Frontal cortex (tissue), 4 donors: Measurements from ENCODE around the gene CD81. TPM values are rescaled to one million over a fixed set of nuclear protein-coding genes. Genes with fewer than 3 reads are reported as not detected.

Source experiments
- DNase-seq, 2 donors: peaks; one replicate each; pipeline ENCODE4 v3.0.0; 2012; ENCODE audit warnings: low spot score in 2 of 2
- FAIRE-seq: peaks from 2 replicates; lab custom pipeline; 2012; peaks lifted over from hg19 to GRCh38; lab: Jason Lieb, UNC
- total RNA-seq: library from RNA; depleted of rRNA; stranded (reverse); fragments of >200 nt; gene quantifications from one replicate; pipeline ENCODE4 v1.2.3, GENCODE V29; 2014
- donor health status: control.
- donor health status: control.
- donor health status: control.

CD81 gene
- total RNA-seq, 1 donor from 2014 or later = 67.7 TPM

DNA sequence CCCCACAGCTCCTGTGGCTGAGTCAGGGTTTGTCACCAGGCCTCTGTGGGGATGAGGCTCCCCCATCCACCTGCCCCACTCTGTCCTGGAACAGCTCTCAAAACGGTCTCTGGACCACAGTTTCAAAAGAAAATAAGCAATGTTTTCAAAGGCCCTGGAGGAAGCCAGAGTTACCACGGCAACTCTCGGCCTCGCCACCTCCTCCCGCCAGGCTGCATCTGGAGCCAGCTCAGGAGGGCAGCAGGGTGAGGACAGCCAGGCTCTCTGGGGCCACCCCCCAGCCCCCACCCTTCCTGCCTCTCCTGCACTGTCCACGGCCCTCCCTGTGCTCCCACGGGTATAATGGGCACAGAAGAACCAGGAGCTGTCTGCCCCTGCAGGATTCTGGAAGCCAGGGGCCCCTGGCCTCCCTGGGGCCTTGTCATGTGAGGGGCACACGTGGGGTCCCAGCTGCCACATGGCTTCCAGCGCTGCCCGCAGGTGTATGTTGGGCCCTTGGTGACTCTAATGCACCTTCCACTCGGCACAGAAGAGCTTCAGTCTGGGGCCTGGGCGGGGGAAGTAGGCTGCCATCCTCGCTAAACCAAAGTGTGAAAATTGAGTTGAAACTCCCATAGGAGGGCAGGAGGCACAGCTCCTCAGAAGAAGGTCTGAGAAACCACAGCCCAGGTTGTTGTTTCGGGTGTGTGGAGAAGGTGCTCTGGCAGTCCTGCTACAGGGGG, 10.3 kb downstream of the CD81 start:
- no peak for FAIRE-seq
- DNase-seq = peak; percentile 60 to 69

DNA sequence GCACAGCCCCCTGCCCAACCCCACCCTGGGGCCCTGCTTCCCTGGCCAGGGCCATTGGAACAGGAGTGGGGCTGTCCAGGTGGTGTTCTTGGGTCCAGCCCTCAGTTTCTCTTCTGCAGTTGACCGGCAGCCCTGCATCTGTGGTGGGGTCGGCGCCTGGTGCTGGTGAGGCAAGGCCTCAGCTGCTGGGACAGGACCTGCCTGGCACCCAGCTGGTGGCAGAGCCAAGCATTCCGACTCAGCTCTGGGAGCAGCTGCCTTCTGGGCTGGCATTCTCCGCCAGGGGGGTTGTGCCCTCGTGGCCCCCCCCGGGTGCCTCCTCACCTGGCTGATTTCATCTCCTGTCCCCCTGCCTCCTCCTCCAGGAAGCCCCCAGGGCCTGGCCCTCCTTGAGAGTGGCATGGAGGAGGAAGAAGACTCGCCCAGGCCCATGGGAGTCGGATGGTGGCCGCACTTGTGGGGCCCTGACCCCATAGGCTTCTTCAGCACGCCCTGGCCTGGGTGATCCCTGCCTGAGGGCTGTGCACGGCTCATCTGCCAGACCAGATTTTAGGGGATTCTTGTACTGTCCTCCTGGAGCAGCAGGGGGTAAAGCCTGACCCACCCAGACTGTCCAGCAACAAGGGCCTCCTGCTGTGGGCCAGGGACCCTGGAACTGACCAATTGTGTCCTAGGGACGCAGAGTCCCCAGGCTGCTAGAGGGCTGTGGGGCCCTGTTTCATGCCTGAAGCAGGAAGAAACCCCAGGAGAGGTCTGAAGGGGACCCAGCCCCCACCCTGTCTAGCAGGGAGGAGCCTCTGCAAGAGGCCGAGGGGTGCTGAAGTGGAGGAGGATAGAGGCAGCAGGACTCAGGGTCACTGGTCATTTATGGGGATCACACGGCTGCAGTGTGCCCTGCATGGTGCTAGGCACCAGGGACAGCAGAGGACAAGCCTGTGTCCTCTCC, 11.6 kb downstream of the CD81 start:
- FAIRE-seq (no peak), DNase-seq (no peak)

DNA sequence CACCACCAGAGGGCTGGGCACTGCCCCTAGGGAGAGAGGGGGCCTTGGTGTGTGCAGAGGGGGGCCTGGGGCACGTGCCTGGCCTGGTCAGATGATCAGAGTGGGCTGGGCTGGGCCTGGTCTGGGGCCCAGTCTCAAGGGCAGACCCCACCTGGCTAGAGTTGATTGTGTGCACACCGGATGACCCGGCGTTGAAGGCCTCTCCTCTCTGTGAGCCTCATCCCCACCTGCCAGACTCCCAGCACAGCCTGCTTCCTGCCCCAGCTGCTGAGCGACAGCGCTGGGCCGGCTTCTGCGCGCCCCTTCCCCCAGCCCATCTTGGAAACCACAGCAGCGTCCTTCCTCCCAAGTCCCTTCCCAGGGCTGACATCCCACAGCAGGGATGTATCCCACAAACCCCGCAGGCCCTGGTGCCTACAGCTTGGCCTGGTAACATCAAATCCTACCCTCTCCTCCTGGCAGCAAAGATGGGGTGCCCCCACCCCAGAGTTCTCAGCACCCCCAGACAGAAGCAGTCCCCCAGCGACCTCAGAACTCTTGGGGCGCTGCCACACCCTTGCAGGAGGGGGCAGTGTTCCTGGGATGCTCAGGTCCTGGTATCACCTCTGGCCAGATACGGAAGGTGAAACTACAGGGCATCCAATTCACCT, 12.4 kb downstream of the CD81 start:
- DNase-seq = no peak
- FAIRE-seq = no peak

DNA sequence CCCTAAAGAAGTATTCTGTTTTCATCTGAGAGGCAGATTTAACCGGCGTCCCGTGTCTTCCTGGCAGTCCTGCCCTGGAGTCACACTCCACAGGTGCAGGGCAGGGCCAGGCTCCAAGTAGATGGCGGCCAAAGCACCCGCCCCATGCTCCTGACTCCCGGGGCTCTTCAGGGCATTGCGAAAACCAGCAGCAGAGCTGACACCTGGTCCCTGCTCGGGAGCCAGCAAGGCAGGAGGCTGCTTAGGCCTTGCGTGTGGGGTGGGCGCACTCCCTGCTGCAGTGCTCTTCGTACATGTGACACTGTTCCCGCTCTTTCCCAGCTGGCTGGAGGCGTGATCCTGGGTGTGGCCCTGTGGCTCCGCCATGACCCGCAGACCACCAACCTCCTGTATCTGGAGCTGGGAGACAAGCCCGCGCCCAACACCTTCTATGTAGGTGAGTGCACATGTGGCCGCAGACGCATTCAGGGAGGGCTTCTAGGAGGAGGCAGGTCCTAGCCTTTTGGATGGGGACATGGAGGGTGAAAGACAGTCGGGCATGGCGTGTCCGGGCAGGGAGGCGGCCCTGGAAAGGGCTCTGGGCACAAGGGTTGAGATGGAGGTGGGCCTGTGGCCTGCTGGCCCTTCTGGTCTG, 13.1 kb downstream of the CD81 start:
- DNase-seq = no peak
- FAIRE-seq = no peak

DNA sequence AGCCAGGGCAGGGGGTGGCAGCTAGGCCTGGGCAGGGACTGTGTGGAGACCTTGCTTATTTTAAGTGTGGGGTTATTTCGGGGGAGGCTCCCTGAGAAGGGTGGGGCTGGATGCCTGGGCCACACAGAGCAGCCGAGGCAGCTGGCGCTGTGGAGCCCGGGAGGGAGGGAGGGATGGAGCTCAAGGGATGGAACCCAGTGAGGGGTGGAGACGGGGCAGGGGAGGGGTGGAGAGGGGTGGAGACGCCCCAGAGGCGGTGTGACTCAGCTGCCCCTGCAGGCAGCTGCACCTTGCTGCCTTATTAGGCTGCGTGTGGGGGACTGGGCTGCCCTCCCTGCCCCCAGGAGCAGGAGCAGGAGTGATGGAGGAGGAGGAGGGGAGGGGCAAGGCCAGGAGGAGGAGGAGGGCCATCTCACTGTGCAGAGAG, 13.6 kb downstream of the CD81 start:
- FAIRE-seq = no peak
- peak in 1 of 2 donors; percentile 63 for DNase-seq

DNA sequence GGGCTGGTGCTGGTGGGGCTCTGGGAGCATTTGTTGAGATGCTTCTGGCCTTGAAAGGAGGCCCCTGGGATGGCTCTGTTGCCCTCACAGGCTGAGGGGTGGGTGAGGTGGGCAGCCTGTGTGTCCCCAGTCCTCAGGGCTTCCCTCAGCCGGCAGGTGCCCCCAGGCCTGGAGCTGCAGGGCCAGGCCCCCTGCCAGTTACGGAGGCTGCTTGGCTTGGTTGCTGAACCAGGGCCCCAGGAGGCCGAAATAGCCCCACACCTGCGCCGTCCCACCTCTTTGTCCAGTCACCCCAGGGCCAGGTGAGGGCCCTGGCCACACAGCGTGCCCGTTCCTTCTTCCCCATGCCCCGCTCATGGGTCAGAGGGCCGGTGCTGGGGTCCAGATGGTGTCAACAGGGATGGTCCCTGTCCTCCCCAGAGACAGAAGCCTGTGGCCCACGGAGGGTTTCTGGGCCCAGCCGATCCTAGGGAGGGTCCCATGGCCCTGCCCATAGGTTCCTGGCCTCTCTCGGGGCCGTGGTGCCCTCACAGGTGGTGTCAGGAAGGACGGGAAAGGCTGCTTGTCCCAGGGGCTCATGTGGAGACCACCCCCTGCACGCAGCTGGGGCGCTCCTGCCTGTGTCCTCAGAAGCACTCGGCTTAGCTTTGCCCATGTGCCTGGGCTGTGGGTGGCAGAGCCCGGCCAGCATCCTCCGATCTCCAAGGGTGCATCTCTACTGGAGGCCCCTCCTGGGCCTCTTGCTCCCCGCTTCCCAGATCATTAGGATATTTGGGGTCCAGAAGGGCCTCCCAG, 14.3 kb downstream of the CD81 start:
- no peak for FAIRE-seq

DNA sequence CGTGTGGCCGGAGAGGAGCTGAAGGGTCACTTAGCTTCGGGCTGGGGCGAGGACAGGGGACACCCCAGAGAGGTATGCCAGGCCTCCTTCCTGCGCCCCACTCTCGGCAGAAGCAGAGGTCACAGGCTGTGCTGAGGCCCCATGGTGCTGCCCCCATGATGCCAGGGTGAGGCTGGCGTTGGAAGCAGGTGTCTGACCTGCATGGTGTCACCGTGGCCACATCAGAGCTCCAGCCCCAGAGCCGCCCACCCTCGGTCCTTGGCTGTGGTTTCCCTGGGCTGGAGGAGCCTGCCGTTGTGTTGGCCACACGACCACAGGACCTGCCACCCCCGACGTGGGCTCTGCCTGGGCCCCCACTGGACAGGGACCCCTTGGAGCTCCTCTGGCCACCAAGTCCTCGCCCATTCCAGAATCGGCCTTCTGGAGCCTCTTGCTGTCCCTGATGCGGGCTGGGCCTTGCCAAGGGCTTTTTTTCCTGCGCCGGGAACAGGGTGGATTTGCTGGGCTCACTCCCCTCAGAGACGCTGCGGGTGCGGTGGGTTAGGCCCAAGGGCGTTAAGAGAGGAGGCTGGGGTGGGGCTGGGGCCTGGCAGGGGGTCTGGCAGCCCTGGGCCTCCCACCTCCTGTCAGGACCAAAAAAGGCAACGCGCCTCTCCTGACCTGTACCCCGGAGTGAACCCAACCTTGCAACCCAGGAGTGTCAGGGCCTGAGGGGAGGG, 15.3 kb downstream of the CD81 start:
- FAIRE-seq = no peak
- no peak for DNase-seq

More for the DNA sequence above, 14.3 kb downstream of the CD81 start:
- DNase-seq = no peak

DNA sequence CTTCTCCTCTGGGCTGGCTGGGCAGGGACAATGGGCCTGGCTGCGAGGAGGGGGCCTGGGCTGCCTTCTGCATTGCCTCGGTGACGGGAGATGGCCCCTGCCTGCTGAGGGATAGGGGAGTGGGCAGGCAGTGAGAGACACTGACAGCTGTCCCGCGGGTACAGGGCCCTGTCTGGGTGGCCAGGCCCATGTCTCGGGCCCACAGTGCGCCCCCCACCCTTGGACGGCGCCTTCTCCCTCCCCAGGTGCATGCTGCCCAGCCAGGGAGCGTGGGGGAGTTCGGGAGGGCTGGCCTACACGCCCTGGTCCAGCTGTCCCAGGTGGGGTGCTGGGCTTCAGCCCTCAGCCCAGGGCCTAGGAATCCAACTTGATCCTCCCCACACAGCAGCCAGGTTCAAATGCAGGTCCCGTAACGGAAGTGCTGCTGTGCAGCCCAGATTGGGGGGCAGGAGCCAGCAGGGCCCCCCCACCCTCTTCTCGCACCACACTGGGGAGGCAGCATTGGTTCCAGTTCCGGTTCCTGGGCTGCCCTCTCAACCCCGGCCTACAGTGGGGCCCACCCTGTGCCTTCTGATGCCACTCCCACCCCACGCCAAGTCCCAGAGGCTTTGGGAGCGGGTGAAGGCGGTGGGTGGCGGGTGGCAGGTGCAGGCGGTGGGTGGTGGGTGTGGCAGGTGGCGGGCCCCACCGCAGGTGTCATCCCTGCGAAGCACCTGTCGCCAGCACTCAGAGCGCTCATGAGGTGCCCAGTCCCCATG, 16.2 kb downstream of the CD81 start:
- FAIRE-seq (no peak), DNase-seq (no peak)

DNA sequence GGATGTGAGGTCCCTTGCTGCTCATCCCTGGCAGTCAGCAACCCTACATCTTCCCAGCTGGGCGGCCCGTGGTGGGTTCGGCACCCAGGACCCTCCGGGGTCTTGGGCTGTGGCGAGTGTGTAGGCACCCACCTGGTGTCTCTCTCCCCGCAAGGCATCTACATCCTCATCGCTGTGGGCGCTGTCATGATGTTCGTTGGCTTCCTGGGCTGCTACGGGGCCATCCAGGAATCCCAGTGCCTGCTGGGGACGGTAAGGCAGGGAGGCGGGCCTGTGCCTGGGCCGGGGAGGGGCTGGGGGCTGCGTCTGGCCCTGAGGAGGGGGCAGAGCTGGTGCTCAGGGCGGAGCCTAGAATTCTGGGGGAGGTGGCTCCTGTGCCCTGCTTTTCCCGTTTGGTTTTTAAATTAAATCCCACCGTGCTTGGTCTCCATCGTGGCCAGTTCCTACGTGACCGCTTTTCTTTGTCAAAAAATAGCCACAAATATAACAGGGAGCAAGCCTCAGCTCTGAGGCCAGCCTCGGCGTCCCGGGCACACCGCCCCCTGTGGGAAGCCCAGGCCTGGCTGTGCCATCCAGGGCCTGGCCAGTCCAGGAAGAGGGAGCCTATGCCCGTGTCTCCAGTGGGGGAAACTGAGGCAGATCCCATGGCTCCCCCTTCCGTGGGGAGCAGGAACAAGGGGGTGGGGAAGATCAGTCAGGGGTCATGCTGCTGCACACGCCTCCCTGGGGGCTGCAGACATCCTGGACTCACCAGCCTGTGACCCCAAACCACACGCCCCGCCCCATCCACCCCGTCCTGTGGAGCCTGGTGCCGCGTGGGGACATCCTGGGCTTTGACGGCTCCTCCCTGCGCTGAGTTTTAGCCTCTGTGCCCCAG, 17.1 kb downstream of the CD81 start:
- DNase-seq = no peak
- FAIRE-seq = no peak

DNA sequence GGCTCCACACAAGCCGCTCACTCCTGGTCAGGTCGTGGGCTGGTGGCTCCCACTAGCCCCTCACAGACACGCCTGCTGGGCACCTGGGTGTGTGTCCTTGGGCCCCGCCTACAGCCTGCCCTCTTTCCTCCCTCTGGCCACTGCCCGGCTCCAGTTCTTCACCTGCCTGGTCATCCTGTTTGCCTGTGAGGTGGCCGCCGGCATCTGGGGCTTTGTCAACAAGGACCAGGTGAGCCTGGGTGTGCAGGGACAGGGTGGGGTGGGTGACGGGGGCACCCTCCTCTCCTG, 17.7 kb downstream of the CD81 start:
- FAIRE-seq = no peak
- no peak for DNase-seq

DNA sequence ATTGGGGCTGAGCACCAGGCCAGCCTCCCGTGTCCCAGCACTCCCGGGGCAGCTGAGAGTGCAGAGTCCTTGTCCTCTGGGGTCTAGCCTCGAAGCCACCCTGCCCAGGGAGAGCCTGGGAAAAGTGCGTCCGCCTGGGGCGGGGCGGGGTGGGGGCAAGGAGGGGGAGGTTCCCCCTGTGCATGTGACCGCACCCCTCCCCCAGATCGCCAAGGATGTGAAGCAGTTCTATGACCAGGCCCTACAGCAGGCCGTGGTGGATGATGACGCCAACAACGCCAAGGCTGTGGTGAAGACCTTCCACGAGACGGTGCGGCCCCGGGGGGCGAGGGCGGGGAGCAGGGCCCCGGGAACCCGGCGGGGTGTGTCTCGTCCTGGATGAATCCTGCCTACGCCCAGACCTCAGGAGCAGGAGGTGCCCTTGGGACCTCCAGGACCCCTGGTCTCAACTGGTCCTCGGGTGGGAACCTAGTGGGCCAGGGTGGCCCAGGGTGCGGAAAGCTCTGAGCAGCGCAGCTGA, 18.2 kb downstream of the CD81 start:
- no peak for DNase-seq
- FAIRE-seq = no peak

DNA sequence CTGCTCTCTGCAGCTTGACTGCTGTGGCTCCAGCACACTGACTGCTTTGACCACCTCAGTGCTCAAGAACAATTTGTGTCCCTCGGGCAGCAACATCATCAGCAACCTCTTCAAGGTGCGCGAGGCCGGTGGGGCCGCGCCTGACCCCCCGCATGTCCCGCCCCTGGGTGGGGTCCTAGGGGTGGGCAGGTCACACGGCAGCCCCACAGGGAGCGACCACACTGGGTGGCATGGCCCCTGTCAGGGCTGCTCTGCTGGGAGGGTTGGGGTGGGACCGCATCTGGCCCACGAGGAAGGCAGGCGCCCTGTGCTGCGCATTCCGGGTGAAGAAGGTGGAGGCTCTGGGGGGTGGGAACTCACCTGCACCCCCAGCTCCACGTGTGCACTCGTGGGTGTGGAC, 18.7 kb downstream of the CD81 start:
- FAIRE-seq = no peak
- no peak for DNase-seq

DNA sequence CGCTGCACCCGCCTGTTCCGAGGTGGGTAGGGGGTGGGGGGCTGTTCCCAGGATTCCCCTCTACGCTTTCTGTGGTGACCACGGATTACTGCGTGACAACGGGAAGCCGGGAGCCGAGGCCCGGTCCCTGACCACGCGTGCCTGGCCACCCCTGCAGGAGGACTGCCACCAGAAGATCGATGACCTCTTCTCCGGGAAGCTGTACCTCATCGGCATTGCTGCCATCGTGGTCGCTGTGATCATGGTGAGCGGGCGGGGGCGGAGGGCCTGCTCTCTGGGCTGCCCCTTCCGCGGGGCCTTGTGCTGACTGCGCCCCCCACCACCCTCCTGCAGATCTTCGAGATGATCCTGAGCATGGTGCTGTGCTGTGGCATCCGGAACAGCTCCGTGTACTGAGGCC, 19.4 kb downstream of the CD81 start:
- no peak for FAIRE-seq
- DNase-seq = no peak

DNA sequence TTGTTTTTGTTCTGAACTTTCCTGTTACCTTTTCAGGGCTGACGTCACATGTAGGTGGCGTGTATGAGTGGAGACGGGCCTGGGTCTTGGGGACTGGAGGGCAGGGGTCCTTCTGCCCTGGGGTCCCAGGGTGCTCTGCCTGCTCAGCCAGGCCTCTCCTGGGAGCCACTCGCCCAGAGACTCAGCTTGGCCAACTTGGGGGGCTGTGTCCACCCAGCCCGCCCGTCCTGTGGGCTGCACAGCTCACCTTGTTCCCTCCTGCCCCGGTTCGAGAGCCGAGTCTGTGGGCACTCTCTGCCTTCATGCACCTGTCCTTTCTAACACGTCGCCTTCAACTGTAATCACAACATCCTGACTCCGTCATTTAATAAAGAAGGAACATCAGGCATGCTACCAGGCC, 19.9 kb downstream of the CD81 start:
- no peak for FAIRE-seq
- no peak for DNase-seq

DNA sequence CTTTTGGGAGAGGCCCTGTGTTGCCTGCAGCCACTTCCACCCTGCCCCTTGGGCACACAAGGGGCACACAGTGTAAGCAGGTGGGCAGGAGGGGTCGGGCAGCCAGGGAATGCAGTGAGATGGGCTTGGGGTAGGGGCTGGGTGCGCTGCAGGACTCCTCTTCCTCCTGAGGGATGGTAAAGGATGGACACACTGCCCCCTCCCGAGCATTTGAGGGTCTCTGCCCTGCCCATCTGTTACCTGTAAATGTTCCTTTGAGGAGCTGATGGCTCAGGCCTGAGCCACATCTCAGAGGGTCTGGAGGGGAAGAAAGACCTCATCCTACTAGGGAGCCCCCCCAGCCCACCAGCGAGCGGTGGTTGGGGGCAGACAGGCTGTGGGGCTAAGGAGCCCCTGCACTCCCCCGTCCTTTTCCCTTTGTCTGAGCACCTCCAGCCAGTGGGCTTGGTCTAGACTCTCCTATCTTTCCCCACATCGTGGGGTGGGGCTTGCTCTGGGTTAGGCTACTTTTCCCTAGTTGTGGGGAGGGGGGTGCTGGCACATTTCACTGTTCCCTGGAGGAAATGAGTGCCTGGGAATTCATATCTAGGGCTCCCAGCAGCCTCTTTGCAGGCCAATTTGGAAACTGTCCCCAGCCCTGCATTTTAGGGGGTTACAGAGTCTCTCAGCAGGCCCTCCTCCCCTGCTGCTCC, 21.7 kb downstream of the CD81 start:
- FAIRE-seq (no peak), DNase-seq (no peak)

DNA sequence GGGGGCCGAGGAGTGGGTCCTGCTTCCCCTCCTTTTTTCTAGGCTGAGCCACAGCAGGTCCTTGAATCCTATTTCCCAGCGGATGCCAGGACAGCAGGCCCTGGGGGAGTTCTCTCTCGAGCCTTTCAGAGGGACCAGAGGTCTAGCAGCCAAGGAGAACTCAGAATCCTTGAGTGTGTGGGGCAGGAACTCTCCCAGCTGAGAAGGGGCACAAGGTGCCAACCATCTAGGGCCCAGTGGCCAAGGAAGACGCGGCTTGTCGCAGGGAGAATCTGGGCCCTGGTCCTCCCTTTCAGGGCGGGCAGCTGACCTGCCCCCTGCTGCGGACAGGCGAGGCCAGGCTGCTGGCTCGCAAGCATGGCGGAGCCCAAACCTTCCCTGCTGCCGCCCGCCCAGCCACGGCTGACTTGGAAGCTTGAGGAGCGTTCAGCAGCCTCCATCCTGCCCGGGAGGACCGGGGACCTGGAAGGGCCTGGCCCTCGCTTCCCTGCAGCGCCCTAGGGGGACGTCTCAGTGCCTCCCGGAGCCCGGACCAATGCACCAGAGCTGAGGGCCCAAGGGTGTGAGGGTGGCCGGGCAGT, 22.5 kb downstream of the CD81 start:
- no peak for FAIRE-seq
- DNase-seq = no peak
